Nucleus accumbens (tissue), 56 donors: Measurements from ENCODE around the gene IL1F10.

ENCODE experiments used
- DNase-seq, 56 donors: peaks; one replicate each; lab custom pipeline; 2025; lab: John Stamatoyannopoulos, UW

The IL1F10 gene, protein sequence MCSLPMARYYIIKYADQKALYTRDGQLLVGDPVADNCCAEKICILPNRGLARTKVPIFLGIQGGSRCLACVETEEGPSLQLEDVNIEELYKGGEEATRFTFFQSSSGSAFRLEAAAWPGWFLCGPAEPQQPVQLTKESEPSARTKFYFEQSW

DNA sequence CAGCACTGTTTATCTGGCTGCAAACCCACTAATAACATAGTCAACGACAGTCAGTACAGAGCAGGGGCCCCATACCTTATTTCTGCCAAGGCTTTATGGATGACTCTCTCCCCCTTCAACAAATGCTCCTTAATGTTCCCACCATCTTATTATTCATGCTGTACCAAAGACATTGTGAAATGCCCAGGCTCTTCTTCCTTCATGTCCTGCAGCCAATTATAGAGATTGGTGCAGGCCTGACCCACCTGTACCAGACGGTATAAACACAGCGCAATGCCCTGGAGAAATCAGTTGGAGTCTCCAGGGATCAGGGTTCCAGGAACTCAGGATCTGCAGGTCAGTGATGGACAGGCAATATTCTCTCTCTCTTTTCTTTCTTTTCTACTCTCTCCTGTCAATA lies at the start of gene IL1F10:
TSS of gene IL1F10 (plus strand) at position 290 of the 400 bp plus-strand sequence. CDS start 4,769 bp downstream, outside the sequence.
- no peak for DNase-seq

DNA sequence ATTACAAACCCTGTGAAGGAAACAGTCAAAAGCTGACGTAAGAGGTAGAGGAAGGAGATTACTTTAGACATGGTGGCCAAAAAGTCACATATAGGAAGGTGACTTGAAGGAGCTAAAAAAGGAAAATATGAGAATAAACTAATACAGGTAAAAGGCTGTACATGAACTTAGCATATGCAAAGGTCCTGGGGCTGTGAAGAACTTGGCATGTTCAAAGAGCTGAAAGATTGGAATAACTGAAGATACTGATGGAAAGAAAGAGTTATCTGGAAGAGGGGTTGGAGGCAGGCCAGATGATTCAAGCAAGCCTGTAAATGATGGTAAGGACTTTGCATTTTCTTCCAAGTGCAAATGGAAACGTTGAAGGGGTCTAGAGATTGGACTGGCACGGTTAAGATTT lies 49.3 kb upstream of the IL1F10 start:
- no peak for DNase-seq

- no peak for DNase-seq
These were observed 46.5 kb upstream of the IL1F10 start for GRCh38 chr2:113021312-113021711.

- no peak for DNase-seq
These were observed 43.0 kb upstream of the IL1F10 start for GRCh38 chr2:113024764-113025163.

- DNase-seq, result no peak
These were observed 42.0 kb upstream of the IL1F10 start for GRCh38 chr2:113025737-113026136.

- DNase-seq, result peak in 12 of 56 donors; percentile 2 to 45 (median 24)
These were observed 40.1 kb upstream of the IL1F10 start for GRCh38 chr2:113027691-113028090.

- DNase-seq, result no peak
These were observed 39.7 kb upstream of the IL1F10 start for GRCh38 chr2:113028112-113028511.

GRCh38 chr2:113032737-113033136 lies 35.0 kb upstream of the IL1F10 start:
- DNase-seq, result no peak

- DNase-seq, result no peak
These were observed 33.8 kb upstream of the IL1F10 start for GRCh38 chr2:113034016-113034415.

DNA sequence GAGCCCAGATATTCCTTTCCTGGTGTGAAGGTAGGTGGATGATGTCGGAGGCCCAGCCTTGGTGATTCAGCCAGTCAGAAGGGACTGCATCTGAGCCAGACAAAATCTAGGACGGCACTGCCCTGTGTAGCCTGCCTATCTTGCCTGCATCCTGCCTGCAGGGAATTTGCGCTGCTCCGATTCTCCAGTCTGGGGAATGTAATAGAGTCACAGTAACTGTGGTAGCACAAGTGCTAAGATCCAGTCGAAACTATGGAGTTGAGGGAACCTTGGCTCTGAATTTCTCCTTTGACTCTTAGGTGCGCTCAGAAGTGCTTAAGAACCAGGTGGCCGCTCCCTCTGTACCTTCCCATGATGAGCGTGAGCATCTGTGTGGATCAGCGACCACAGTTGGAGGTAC lies 31.0 kb upstream of the IL1F10 start:
- DNase-seq, result no peak

DNA sequence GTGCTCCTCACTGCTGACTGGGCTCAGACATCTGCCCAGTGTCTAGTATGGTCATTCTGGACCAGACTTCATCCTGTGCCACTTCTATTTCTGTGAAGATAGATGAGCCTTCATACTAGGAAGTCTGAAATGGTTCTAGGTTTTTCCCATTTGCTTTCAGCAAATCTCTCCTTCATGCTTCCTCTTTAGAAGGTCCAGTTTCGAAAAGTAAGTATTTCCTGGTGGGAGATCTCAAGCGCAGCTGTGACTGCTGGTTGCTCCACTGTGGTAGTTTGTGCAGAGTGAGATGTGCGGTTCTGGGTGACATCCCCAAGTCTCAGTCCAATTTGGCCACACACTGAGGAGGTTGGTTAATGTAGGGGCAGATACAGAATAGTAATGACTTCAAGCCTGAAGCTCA lies 29.5 kb upstream of the IL1F10 start:
- DNase-seq, result no peak

DNA sequence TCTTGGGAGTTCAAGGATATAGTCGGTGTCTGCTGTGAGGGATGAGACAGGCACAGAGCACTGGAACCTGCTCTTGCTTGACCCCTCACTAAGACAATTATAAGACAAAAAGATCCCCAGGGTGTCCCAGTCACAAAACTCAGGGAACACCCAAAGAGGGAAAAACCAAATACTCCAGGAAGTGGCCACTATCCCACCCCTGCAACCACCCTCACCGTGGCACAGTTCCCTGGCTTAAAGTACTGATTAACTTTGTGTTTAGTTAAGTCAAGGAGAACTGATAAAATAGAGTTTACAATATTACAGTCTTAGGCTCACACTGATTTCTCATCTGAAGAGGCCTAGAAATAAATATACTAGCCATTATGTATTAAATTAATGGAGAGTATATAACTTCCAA lies 28.6 kb upstream of the IL1F10 start:
- no peak for DNase-seq

DNA sequence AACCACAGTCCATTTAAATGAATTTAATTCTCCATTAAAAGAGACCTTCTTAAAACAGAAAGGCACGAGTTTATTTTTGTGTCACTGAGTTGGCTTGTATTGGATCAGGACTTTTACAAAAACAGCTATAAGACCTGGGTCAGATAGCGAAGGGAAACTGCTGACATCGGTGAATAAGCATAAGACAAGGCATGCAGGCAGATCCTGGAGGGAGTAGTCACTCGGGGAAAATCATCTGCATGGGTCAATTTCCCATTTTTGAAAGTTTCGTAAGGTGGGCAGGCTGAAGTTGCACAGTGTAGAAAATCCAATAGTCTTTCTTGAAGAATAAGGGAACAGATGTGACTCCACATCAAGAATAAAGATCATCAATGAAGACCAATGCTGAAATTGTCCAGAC lies 28.1 kb upstream of the IL1F10 start:
- no peak for DNase-seq

DNA sequence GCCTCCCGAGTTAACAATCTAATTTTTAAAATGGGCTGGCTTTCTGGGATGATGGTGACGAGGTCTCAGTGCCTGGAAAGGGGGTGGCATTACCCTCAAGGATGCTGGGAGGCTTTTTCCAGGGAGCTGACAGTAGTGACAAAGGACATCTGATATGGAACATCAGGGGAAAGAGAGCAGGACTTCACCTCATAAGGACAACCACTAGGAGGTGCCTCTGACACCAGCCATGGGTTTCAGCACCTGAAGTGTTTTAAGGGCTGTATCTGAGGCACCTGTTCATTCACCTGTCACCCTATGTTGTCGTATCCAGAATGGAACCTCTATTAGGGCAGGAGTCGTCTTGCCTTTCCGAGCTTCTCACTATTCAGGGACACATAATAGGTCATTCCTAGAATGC lies 25.9 kb upstream of the IL1F10 start:
- no peak for DNase-seq

DNA sequence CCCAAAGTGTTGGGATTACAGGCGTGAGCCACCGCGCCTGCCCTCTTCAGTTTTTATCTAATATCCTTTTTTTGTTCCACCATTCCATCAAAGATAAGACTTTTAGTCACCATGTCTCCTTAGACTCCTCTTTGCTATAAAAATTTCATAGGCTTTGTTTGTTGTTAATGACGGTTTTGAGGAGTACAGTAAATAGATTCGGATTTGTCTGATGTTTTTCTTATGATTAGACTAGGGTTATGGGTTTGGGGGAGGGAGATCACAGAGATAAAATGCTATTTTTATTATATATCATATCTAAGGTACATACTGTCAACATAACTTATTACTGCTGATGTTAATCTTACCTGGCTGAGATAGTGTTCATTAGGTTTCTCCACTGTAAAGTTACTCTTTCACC lies 21.3 kb upstream of the IL1F10 start:
- no peak for DNase-seq

GRCh38 chr2:113050921-113051895 lies 16.6 kb upstream of the IL1F10 start:
- DNase-seq, result no peak

DNA sequence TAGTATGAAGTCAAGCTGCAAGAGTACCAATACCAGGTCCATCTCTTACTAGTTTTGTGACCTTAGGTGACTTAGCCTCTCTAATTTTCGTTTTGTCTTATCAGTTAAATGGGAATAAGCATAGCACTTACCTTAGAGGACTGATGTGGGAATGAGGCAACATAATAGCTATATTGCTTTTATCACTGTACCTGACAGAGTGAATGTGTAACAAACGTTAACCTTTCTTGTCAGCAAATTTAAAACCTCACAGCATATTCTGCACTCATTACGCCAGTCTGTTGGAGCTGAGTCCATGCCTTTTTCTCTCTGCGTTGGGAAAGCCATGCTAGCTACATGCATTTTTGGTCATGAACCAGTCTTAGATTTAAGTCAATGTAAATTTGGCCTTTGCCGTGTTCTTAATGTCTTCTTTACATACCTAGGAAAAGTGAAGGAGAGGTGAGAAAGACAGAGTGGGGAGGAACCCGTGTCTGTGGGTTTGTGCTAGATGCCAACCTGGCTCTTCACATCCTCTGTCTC lies 15.3 kb upstream of the IL1F10 start, which contains the start of gene IL36B:
TSS of gene IL36B (minus strand) at position 472 of the 522 bp plus-strand sequence.
- DNase-seq, result no peak

DNA sequence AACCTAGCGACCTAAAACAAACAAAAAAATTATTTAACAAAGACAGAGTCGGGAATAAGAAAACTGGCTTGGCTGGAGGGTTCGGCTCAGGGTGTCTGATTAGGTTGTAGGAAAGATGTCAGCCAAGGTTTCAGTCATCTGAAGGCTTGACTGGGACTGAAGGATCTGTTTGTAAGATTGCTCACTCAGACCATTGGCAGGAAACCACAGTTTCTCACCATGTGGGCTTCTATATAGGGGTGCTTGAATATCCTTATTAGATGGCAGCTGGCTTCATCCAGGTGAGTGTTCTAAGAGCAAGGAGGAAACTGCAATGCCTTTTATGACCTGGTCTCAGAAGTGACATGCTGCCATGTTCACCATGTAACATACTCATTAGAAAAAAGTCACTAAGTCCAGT lies 14.1 kb upstream of the IL1F10 start:
- DNase-seq, result no peak

DNA sequence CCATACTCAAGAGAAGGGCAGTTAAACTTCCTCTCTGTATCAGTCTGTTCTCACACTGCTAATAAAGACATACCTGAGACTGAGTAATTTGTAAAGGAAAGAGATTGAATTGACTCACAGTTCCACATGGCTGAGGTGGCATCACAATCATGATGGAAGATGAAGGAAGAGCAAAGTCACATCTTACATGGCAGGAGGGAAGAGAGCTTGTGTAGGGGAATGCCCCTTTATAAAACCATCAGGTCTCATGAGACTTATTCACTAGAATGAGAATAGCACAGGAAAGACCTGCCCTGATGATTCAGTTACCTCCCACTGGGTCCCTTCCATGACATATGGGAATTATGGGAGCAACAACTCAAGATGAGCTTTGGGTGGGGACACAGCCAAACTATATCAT lies 13.7 kb upstream of the IL1F10 start:
- DNase-seq, result no peak

- DNase-seq, result no peak
These were observed 11.2 kb upstream of the IL1F10 start for GRCh38 chr2:113056521-113056920.

DNA sequence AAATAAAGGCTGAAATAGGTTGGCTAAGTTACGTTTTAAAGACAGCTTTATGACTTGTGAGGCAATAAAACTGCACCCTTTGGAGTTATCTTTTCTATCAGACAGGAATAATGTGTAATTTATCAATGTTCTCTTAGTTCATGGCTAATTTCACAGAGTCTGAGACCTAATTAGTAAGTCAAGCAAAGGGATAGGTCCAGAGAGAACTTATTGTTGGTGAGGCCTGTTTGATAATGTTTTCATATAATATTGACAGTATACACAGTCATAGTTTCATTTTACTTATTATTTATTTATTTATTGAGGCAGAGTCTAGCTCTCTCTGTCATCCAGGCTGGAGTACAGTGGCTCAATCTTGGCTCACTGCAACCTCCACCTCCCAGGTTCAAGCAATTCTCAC lies 10.7 kb upstream of the IL1F10 start:
- no peak for DNase-seq
